ENCODE measurements around the gene STYK1.
A peak's percentile ranks its signal among the peaks of the same experiment; 100 is the strongest.

Gene STYK1

GRCh38 chr12:10719482-10719881 lies 45.6 kb upstream of the STYK1 start:
- no peak for TF ChIP-seq CTCF (conservative IDR thresholded peaks at IDR 0.05; ENCODE audit: control insufficient read depth, insufficient read depth, low read depth, low read length)
- H3K4me3 ChIP-seq (ENCODE audit: control insufficient read depth, low read depth, low read length): no peak overlapping the region
- peak; percentile 41 for DNase-seq (ENCODE audit: low read depth)

DNA sequence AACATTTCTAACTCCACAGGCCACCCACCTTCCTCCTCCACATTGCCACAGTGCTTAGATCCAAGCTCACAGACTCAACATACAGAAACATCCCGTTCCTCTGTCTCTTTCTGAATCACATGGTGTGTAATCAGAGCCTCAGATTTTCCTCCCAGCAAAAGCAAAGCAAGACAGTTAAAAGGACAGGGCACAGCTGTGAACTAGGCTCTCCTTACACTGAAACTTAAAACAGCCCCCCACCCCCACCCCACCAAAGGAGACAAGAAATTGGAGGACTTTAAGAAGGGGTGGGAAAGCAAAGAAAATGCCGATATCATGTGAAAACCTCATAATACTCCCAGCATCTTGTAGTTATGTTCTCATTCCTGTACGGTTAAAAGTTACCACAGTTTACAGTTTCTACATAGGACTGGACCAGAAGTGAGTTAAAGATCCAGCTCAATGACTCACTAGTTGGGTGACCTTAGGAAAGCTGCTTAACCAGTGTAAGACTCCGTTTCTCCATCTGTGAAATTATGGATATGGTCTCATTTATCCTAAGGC lies 44.5 kb upstream of the STYK1 start:
- H3K4me3 ChIP-seq (ENCODE audit: control insufficient read depth, low read depth, low read length): peak overlapping the region; percentile 29
- no peak for TF ChIP-seq CTCF (conservative IDR thresholded peaks at IDR 0.05; ENCODE audit: control insufficient read depth, insufficient read depth, low read depth, low read length)
- peak; percentile 88 for DNase-seq (ENCODE audit: low read depth)

DNA sequence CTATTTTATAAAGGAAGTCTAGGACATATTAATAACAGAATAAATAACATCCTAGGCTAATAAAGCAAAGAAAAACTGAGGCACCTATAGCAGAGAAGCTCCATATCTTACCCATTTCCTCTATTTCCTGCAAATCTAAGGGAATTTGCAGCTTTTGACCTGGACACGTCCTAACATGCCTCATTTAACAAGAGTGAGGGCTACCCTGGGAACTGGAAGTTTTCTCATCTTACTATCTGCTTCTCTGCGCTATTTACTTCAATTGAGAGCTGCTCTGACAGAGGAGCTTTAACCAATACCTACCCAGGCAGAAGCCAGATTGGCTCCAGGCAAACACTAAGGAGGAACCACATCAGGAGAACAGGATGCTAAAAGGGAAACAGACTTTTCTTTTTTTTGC lies 43.6 kb upstream of the STYK1 start:
- peak; percentile 52 for DNase-seq (ENCODE audit: low read depth)
- H3K4me3 ChIP-seq (ENCODE audit: control insufficient read depth, low read depth, low read length): peak overlapping the region; percentile 29
- TF ChIP-seq CTCF (conservative IDR thresholded peaks at IDR 0.05; ENCODE audit: control insufficient read depth, insufficient read depth, low read depth, low read length): no peak

DNA sequence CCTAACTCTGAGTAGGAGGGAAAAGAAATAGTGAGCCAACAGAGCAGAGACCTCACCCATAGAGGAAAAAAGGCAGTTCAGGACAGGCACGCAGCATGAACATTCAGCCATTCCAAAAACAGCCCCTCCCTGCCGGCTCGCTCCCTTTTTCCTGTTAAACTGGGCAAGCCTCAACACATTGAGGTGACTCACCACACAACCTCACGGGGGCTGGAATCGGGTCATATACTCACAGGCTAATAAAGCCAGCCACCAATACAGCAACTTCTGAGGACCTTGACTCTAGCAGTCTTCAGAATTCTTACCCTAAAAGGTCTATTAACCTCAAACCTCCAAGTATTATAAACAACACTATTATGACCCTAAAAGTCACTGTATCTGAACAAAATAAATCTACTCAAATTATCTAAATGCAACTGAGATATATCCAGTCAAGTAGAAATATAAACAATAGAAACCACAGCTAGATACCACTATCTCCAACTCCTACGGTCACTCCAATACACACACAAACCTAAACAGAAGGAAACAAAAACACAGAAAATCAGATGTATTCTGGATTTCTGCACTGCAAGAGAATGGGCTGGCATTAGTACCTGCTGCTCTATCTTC lies 43.0 kb upstream of the STYK1 start:
- DNase-seq (ENCODE audit: low read depth): peak; percentile 92
- peak overlapping the region; percentile 40 for H3K4me3 ChIP-seq (ENCODE audit: control insufficient read depth, low read depth, low read length)
- TF ChIP-seq CTCF (conservative IDR thresholded peaks at IDR 0.05; ENCODE audit: control insufficient read depth, insufficient read depth, low read depth, low read length): no peak

DNA sequence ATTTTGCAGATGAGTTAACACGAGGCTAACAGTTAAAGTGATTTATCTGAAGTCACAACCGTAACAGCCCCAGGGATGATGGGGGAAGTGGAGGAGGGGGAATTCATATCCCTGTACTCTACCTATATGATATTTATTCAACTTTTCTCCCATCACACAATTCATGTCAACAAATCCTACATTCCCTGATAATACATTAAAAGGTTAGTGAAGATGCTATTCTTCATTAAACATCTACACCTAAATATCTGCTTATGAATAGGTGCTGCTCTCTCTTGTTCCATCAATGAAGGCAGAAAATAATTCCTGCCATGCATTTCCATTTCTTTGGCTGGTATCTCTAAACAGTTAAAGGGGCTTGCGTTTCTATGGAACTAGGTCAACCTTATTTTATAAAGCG lies 42.4 kb upstream of the STYK1 start:
- no peak for TF ChIP-seq CTCF (conservative IDR thresholded peaks at IDR 0.05; ENCODE audit: control insufficient read depth, insufficient read depth, low read depth, low read length)
- H3K4me3 ChIP-seq (ENCODE audit: control insufficient read depth, low read depth, low read length): peak overlapping the region; percentile 40
- no peak for DNase-seq (ENCODE audit: low read depth)

GRCh38 chr12:10715491-10715890 lies 41.6 kb upstream of the STYK1 start:
- TF ChIP-seq CTCF (conservative IDR thresholded peaks at IDR 0.05; ENCODE audit: control insufficient read depth, insufficient read depth, low read depth, low read length): no peak
- no peak for DNase-seq (ENCODE audit: low read depth)
- H3K4me3 ChIP-seq (ENCODE audit: control insufficient read depth, low read depth, low read length): no peak overlapping the region

Measured in fibroblast of mammary gland (primary cell).